NCI-H1436 (cell line): ENCODE results near the gene MUC6.

Source experiments
- DNase-seq: peaks from one replicate; lab custom pipeline; 2025; lab: John Stamatoyannopoulos, UW

The MUC6 gene, protein sequence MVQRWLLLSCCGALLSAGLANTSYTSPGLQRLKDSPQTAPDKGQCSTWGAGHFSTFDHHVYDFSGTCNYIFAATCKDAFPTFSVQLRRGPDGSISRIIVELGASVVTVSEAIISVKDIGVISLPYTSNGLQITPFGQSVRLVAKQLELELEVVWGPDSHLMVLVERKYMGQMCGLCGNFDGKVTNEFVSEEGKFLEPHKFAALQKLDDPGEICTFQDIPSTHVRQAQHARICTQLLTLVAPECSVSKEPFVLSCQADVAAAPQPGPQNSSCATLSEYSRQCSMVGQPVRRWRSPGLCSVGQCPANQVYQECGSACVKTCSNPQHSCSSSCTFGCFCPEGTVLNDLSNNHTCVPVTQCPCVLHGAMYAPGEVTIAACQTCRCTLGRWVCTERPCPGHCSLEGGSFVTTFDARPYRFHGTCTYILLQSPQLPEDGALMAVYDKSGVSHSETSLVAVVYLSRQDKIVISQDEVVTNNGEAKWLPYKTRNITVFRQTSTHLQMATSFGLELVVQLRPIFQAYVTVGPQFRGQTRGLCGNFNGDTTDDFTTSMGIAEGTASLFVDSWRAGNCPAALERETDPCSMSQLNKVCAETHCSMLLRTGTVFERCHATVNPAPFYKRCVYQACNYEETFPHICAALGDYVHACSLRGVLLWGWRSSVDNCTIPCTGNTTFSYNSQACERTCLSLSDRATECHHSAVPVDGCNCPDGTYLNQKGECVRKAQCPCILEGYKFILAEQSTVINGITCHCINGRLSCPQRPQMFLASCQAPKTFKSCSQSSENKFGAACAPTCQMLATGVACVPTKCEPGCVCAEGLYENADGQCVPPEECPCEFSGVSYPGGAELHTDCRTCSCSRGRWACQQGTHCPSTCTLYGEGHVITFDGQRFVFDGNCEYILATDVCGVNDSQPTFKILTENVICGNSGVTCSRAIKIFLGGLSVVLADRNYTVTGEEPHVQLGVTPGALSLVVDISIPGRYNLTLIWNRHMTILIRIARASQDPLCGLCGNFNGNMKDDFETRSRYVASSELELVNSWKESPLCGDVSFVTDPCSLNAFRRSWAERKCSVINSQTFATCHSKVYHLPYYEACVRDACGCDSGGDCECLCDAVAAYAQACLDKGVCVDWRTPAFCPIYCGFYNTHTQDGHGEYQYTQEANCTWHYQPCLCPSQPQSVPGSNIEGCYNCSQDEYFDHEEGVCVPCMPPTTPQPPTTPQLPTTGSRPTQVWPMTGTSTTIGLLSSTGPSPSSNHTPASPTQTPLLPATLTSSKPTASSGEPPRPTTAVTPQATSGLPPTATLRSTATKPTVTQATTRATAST (N-terminal part only)

DNA sequence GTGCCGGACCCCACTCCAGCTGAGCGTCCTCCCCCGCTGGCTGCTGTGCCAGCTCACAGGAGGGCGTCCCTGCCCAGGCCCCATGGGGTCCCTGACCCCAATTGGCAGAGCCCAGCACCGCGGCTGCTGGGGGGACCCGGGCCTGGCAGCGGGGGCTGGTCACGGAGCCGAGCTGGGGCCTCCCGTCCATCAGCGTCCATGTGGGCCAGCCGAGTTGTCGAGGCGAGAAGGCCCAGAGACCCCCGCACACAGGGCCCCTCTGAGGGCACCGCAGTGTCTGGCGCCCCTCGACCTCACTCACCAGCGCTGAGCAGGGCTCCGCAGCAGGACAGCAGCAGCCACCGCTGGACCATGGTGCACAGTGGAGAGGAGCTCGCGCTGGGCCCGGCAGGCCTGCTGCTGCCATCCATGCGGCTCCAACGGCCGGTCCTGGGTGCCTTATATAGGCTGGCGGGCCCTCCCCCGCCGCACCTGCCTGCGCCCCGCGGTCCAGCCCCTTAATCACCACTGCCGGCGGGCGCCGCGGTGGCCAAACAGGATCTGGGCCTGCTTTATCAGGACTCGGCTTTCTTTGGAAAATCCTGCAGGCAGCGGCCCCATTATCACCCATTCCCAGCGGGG, at the start of gene MUC6:
Gene MUC6 (minus strand): TSS at position 416 of the 621 bp plus-strand sequence. CDS start 63 bp downstream, at position 353.
- no peak for DNase-seq

DNA sequence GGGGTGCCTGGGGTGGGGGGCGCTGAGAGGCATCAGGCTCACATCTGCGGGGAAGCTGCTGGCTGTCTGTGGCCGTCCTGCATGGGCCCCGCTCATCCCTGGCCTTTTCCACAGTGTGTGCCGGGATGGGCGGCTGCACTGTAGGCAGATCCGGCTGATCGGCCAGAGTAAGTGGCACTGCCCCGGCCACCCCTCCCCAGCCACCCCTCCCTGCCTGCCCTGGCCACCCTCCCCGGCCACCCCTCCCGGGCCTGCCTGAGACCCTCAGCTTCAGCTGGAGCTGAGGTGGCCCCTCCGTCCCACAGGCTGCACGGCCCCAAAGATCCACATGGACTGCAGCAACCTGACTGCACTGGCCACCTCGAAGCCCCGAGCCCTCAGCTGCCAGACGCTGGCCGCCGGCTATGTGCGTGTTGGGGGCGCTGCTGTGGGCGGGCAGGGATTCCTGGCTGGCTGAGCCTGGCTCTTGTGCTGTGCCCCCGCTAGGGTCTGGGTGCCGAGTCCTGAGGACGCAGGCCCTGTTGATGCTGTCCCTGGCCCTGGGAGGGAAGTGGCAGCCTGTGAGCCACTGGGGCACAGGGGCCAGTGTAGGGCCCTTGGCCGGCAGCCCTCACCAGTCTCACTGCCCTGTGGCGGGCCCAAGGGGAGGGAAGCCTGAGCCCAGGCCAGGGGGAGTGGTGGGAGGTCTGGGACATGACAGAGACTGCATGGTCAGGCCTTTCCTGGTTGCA, 49.1 kb upstream of the MUC6 start:
- no peak for DNase-seq

DNA sequence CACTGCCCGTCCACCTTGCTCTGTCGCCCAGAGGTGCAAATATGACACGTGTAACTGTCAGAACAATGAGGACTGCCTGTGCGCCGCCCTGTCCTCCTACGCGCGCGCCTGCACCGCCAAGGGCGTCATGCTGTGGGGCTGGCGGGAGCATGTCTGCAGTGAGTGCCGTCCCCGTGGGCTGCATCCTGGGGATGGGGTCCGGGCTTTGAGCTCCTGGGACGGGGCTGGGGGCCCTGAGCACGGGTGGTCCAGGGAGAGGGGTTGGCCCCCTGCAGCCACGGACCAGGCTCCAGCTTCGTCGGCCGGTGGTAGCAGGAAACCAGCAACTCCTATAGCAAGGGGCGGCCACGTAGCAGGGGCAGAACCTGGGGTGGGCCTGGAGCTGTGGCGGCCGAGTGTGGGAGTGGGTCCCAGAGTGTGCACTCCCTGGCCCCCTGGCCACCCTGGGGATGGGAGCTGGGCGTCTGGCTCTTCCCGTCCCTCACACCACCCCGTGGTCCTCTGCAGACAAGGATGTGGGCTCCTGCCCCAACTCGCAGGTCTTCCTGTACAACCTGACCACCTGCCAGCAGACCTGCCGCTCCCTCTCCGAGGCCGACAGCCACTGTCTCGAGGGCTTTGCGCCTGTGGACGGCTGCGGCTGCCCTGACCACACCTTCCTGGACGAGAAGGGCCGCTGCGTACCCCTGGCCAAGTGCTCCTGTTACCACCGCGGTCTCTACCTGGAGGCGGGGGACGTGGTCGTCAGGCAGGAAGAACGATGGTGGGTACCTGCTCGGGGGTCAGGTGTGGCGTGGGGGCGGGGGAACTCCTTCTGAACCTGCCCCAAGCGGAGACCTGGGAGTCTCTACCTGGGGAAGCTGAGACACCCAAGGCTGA, 48.3 kb upstream of the MUC6 start:
- DNase-seq: no peak

DNA sequence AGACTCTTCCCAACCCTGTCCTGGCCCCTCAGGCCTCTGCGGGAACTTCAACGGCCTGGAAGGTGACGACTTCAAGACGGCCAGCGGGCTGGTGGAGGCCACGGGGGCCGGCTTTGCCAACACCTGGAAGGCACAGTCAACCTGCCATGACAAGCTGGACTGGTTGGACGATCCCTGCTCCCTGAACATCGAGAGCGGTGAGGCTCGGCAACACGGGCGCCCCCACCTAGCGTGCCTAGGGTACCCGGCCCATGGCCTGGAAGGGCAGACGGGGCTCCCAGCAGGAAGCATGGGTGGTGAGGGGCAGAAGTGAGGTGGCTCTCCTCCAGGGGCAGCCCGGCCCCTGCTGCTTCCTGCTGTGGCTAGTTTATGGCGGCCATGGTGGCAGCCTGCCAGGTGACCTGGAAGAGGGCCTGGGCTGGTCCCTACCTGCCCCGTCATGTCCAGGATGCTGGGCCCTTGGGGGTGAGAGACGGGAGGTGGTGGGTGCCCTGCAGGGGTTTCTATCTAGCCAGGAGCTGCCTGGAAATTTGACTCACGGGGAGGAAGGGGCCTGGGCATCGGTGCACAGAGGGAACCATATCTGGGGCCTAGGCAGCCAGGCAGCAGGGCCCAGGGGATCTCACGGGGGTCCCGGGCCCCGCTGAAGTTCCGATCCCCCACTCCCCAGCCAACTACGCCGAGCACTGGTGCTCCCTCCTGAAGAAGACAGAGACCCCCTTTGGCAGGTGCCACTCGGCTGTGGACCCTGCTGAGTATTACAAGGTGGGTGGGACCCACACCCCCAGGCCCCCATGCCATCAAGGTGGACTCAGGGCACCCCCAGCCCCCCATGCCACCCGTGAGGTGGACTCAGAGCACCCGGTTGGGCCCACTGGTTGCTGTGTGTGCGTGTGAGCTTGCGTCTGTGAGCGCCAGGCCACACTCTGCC, 47.4 kb upstream of the MUC6 start:
- no peak for DNase-seq

DNA sequence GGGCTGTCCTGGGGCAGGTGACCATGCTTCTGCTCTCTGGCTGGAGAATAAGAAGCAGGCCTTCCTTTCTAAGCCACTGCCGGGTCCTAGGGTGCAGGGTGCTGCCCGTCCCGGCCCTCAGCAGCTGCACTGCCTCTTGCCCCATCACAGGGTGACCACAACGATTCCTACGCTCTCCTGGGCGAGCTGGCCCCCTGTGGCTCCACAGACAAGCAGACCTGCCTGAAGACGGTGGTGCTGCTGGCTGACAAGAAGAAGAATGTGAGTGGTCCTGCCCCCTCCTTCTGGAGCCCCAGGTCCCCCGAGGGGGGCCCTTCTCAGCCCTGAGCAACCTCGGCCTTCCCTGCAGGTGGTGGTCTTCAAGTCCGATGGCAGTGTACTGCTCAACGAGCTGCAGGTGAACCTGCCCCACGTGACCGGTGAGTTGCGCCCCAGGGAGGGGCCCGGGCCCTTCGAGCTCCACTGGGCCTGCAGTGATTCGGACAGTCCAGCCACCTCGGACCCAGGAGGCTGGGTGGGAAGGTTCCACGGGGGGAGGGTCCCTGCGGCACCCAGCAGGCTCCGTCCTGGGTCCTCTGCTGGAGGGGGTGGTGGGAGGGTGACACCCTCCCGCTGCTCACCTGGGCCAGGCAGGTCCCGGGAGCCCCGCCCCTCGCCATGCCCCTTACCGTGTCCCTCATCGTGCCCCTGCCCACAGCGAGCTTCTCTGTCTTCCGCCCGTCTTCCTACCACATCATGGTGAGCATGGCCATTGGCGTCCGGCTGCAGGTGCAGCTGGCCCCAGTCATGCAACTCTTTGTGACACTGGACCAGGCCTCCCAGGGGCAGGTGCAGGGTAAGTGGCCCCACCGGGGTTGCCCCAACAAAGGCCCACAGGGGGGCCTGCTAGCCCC, 46.5 kb upstream of the MUC6 start:
- no peak for DNase-seq

DNA sequence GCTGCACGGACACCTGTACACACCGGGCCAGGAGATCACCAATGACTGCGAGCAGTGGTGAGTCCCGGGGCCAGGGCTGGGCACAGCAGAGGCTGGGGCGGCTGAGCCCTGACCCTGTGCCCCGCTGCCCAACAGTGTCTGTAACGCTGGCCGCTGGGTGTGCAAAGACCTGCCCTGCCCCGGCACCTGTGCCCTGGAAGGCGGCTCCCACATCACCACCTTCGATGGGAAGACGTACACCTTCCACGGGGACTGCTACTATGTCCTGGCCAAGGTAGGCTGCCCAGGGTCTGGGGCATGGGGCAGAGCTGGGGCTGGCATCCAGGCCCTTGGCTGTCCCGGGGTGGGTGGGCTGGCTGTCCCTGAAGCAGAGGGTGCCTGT, 45.8 kb upstream of the MUC6 start:
- DNase-seq: no peak

DNA sequence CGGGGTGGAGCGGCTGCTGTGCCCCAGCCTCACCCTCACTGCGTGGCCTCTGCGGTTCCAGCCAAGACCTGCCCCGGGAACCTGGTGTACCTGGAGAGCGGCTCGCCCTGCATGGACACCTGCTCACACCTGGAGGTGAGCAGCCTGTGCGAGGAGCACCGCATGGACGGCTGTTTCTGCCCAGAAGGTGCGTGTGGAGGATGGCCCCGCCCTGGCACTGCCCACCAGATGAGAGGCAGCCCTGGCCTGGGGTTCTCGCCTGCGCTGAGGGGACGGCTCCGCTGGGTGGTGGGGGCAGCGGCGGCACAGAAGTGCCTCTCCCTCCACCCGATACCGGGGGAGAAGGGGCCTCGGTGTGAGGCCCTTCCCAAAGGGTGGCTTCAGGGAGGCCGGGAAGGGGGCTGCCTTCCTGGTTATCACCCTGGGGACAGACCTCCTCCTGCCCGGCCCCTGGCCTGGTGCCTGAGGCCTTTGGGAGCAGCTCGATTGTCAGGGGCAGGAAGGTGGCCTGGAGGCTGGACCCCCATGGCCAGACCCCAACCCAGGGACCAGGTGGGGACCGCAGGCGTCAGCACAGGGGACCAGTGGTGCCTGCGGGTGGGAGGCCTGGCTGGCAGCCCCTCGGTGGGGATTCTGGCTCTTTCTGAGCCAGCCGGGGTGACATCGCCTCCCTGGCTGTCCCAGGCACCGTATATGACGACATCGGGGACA, 45.2 kb upstream of the MUC6 start:
- no peak for DNase-seq

DNA sequence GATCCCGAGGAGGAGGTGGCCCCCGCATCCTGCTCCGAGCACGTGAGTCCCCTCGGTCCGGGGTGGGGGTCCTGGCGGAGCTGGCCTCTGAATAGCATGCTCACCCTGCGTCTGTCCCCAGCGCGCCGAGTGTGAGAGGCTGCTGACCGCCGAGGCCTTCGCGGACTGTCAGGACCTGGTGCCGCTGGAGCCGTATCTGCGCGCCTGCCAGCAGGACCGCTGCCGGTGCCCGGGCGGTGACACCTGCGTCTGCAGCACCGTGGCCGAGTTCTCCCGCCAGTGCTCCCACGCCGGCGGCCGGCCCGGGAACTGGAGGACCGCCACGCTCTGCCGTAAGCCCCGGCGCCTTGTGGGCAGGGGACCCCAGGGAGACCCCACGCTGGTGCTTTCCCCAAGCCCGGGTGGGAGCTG, 41.7 kb upstream of the MUC6 start:
- no peak for DNase-seq

DNA sequence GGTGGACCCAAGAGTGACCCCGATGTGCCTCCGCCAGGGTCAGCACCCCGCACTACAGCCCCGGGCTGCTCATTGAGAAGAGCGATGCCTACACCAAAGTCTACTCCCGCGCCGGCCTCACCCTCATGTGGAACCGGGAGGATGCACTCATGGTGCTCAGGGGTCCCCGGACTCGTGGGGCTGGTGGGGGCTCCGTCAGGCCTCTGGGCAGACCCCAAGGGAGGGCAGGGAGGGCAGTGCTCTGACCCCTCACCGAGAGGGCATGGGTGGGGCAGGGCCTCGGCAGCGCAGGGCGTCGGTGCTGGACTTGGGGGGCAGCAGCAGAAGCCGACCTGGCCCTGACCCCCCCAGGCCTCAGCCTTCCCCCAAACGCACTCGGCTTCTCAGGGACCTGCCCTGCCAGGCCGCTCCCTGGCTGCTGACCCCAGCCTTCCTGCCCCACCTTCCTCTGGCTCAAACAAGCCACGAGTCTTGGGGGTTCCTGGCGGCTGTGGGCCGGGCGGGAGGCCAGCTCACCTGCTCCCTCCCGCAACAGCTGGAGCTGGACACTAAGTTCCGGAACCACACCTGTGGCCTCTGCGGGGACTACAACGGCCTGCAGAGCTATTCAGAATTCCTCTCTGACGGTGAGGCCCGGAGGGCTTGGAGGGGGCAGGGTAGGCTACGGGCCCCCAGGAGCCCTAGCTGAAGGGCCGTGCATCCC, 41.0 kb upstream of the MUC6 start:
- DNase-seq: no peak

DNA sequence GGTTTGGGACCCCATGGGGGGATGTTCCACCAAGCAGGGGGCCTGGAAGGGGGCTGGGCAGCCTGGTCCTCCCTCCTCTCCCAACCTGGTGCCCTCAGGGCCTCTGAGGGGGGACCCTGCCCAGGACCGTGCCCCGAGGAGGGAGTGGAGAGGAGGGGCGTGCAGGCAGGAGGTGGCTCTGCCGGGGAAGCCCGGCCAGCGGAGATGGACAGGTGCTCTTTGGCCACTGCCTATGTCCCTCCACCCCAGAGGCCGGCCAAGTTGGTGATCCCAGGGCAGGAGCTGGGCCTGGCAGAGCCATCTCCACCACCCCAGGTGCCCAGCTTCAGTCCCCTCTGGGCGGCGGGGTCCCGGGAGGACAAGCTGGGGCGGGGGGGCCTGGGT, 40.5 kb upstream of the MUC6 start:
- DNase-seq: no peak

DNA sequence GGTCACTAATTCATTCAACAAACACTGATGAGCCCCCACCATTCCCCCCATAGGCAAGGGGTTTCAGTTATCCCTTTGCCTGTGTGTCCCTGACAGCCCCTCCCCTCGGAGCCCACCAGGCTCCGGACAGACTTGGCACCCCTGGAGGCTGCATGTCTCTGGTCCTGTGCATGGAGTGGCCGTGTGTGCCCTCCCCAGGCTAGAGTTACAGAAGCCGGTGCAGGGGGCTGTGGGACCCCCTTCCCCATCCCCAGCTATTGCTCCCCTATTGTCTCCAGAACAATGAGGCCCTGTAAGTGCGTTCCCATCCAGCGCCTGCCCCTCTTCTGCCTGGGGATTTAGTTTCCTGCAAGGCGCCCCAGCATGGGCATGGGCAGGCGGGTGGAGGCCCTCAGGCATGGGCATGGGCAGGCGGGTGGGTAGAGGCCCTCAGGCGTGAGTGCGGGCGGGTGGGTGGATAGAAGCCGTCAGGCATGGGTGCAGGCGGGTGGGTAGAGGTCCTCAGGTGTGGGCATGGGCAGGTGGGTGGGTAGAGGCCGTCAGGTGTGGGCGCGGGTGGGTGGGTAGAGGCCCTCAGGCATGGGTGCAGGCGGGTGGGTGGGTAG, 39.6 kb upstream of the MUC6 start:
- no peak for DNase-seq

DNA sequence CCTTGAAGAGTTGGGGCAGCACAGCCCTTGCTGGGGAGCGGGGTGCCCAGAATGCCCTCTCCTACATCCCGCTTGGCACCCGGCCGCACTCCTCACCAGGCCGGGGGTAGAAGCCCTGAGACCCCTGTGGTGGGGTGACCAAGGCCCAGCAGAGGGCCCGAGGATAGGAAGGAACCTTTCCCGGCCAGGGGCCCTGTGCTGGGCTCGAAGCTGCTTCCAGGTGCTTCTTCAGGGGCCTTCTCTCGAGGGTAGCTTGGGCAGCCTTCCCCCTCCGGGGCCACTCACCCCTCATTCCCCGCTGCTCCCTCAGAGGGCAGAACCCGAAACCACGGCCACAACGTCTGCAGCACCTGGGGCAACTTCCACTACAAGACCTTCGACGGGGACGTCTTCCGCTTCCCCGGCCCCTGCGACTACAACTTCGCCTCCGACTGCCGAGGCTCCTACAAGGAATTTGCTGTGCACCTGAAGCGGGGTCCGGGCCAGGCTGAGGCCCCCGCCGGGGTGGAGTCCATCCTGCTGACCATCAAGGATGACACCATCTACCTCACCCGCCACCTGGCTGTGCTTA, 38.9 kb upstream of the MUC6 start:
- no peak for DNase-seq

DNA sequence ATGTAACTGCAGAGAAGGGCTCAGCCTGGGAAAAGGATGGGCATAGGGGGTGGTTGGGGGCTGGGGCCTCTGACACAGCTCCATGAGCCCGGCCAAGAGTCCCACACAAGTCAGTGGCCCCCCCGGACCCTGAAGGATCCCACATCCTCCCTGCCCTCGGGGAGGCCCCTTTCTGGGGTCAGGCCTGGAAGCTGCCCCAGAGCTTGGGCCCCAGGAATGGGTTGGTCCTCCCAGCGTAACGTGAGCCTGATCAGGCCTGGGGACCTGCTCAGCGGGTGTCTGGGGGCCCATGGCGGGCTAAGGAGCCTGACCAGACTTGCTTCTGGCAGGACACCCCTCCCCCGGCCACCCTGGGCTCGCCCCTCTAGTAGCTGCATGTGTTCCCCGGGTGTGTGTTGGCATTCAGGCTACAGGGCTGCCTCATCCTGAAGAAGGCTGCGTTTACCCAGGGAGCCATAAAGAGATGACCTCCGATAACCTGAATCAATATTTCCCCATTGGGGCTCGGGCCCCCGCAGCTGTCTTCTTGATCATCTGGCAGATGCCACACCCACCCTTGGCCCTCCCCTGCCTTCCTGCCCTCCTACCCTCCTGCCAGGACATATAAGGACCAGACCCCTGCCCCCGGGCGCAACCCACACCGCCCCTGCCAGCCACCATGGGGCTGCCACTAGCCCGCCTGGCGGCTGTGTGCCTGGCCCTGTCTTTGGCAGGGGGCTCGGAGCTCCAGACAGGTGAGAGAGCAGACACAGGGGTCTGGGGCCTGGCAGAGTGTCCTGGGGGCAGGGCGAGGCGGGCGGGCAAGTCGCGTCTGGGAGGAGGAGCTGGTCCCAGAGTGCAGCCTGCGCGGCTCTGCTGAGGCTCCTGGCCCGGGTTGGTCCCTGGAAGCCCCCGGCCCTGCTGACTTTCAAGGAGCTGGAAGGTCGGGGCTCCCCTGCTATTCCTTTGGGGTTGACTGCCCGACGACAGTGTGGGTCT, 38.0 kb upstream of the MUC6 start, which contains the start of gene MUC2:
Gene MUC2 (plus strand): TSS at position 631 of the 978 bp plus-strand sequence.
- DNase-seq: no peak

DNA sequence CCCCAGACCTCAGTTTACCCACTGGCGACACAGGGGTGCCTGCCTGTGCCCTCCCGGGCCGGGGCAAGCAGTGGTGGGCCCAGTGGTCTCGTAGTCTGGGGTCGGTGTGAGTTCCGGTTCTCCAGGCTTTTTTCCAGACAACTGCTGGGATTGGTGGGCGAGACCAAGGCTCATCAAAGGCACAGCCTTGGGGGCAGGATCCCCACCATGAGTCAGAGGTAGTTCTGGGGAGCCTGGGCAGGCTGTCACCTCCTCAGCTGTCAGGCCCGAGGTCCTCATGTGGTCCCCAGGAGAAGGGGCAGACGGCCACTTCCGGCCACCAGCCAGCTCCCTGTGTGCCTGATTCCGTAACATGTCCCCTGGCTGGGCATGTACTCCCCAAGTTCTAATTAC, 37.3 kb upstream of the MUC6 start:
- no peak for DNase-seq
